DND-41 (cell line): Measurements from ENCODE around the gene TMEM38B.

Experiments
- ATAC-seq: fragments of 200-7000 bp; cut with Tn5 transposase; 3 replicates; pipeline ENCODE4 v1.9.1; 2021; ENCODE audit warnings: low read depth; ENCODE audit not compliant: insufficient read depth
- DNase-seq: peaks from one replicate; pipeline ENCODE4 v3.0.0-alpha.2; 2020
- H2AFZ ChIP-seq: 2 replicates; pipeline ENCODE4 v1.6.0; 2012; ENCODE audit warnings: low read depth, low read length
- H3K27ac ChIP-seq: 2 replicates; pipeline ENCODE4 v1.5.1; 2012; ENCODE audit warnings: low read length, inconsistent platforms
- H3K27me3 ChIP-seq: fragments of 200-600 bp; sonication (generic); 2 replicates; pipeline ENCODE4 v1.6.0; 2012; ENCODE audit warnings: low read length, mild to moderate bottlenecking, inconsistent platforms; ENCODE audit not compliant: insufficient read depth, poor library complexity
- H3K36me3 ChIP-seq: 2 replicates; pipeline ENCODE4 v1.5.1; 2012; ENCODE audit warnings: low read length, inconsistent platforms; ENCODE audit not compliant: insufficient read depth
- H3K4me1 ChIP-seq: 2 replicates; pipeline ENCODE4 v1.5.1; 2012; ENCODE audit warnings: mild to moderate bottlenecking, low read length; ENCODE audit not compliant: insufficient read depth
- H3K4me2 ChIP-seq: 2 replicates; pipeline ENCODE4 v1.6.0; 2012; ENCODE audit warnings: mild to moderate bottlenecking, moderate library complexity, low read length, inconsistent platforms; ENCODE audit not compliant: insufficient read depth
- H3K4me3 ChIP-seq, 2 experiments: fragments of 200-600 bp in 1 of 2; shearing (Covaris generic) in 1 of 2; 2 replicates each; pipeline ENCODE4 v1.5.1; 2012 to 2016; ENCODE audit warnings: inconsistent platforms in 2 of 2, low read length in 2 of 2, mild to moderate bottlenecking in 2 of 2, low read depth in 1 of 2, moderate library complexity in 1 of 2
- H3K79me2 ChIP-seq: 2 replicates; pipeline ENCODE4 v1.6.0; 2012; ENCODE audit warnings: low read length, inconsistent platforms; ENCODE audit not compliant: insufficient read depth
- H3K9ac ChIP-seq: 2 replicates; pipeline ENCODE4 v1.6.0; 2012; ENCODE audit warnings: low read depth, mild to moderate bottlenecking, inconsistent platforms, low read length, moderate library complexity
- H3K9me3 ChIP-seq: 2 replicates; pipeline ENCODE4 v1.5.1; 2012; ENCODE audit warnings: low read length, moderate library complexity, mild to moderate bottlenecking, inconsistent platforms; ENCODE audit not compliant: insufficient read depth, severe bottlenecking
- H4K20me1 ChIP-seq: 2 replicates; pipeline ENCODE4 v1.6.0; 2012; ENCODE audit warnings: low read length; ENCODE audit not compliant: insufficient read depth
- EZH2 ChIP-seq: IDR thresholded peaks from 3 replicates; pipeline ENCODE4 v1.6.1; 2012; ENCODE audit warnings: borderline replicate concordance, low read depth, mild to moderate bottlenecking, moderate library complexity, low read length, inconsistent platforms; ENCODE audit not compliant: severe bottlenecking
- TF ChIP-seq, protein P1 (sequence below): IDR thresholded peaks from 2 replicates; pipeline ENCODE4 v1.5.1; 2012; ENCODE audit warnings: borderline replicate concordance, low read length, moderate library complexity, mild to moderate bottlenecking; ENCODE audit not compliant: poor library complexity, severe bottlenecking; ENCODE audit errors: extremely low read depth

TMEM38B gene

DNA sequence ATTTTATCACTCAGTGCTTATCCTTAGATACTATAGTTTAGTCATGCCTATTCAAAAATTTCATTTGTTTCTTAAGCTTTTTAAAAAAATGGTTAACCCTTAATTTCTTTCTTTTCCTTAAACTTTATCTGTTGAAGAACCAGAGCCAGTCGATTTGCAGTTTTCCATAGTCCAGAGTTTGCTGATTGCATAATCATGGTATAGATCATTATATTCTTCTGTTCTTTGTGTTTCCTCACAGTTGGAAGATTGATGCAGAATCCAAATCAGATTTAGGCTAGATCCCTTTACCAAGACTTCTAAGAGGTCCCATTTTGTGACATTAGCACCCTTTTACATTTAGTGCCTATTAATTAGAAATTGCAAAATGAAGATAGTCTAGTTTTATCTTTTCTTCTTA lies 18.0 kb downstream of the TMEM38B start:
- Histone ChIP-seq H3K4me2 (no peak overlapping the region), H3K4me3 (no peak overlapping the region), H3K9ac (no peak overlapping the region), H4K20me1 (no peaks in the 10 kb centered on the region), H3K4me1 (no peaks in the 10 kb centered on the region), H3K27ac (no peak overlapping the region), H3K27me3 (no peaks in the 10 kb centered on the region), H3K9me3 (no peaks in the 10 kb centered on the region), H3K36me3 (peaks cover 9% of the 10 kb centered on the region; the same call in 1 of the 2 replicates), H3K79me2 (no peaks in the 10 kb centered on the region), H2AFZ (no peak overlapping the region)
- no peak for ATAC-seq
- TF ChIP-seq EZH2, result no peak
- TF ChIP-seq, protein P1, sequence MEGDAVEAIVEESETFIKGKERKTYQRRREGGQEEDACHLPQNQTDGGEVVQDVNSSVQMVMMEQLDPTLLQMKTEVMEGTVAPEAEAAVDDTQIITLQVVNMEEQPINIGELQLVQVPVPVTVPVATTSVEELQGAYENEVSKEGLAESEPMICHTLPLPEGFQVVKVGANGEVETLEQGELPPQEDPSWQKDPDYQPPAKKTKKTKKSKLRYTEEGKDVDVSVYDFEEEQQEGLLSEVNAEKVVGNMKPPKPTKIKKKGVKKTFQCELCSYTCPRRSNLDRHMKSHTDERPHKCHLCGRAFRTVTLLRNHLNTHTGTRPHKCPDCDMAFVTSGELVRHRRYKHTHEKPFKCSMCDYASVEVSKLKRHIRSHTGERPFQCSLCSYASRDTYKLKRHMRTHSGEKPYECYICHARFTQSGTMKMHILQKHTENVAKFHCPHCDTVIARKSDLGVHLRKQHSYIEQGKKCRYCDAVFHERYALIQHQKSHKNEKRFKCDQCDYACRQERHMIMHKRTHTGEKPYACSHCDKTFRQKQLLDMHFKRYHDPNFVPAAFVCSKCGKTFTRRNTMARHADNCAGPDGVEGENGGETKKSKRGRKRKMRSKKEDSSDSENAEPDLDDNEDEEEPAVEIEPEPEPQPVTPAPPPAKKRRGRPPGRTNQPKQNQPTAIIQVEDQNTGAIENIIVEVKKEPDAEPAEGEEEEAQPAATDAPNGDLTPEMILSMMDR, result no peak
- no peak for DNase-seq

GRCh38 chr9:105712773-105713172 lies 18.4 kb downstream of the TMEM38B start:
- H3K4me1 ChIP-seq, result no peaks in the 10 kb centered on the region
- peaks cover 9% of the 10 kb centered on the region; the same call in 1 of the 2 replicates for H3K36me3 ChIP-seq
- no peaks in the 10 kb centered on the region for H3K27me3 ChIP-seq
- no peak overlapping the region for H2AFZ ChIP-seq
- H3K27ac ChIP-seq, result no peak overlapping the region
- no peak overlapping the region for H3K4me3 ChIP-seq
- no peak overlapping the region for H3K9ac ChIP-seq
- H3K4me2 ChIP-seq, result no peak overlapping the region
- no peaks in the 10 kb centered on the region for H3K9me3 ChIP-seq
- H3K79me2 ChIP-seq, result no peaks in the 10 kb centered on the region
- DNase-seq (no peak), ATAC-seq (no peak)
- H4K20me1 ChIP-seq, result no peaks in the 10 kb centered on the region
- TF ChIP-seq, protein P1, result no peak
- no peak for TF ChIP-seq EZH2

DNA sequence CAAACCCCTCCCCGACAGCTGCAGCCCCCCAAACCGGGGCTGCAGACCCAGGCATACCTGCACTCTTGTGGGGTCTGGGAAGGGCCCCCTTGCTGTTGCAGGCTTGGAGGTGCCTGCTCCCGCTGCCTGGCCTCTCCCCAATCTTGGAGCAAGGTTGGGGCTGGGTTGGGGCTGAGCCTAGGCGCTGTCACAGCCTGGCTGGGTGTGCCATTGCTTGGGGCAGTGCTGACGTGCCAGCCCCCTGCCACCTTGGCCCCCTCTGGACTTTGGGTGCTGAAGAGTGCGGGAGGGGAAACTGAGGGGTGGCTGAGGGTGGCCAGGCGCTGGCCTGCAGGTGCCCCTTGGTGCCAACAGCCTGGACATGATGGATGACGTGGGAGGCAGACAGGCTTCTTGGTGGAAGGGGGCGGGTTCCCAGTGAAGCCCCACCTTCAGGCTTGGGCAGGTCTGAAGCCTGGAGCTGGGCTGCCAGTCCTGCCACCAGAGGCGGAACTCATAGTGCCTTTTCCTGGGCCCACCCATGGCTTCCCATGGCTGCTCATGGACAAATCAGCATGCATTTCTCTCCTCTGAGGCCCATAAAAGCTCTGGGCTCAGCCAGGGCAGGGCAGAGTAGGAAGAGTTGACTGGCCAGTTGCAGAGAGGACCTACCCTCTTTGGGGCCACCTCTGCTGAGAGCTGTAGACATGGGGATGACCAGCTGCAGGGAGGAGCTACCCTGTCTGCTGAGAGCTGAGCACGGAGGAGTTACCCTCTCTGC lies 19.1 kb downstream of the TMEM38B start:
- Histone ChIP-seq H3K9ac (no peak overlapping the region), H3K4me3 (no peak overlapping the region), H3K27me3 (no peaks in the 10 kb centered on the region), H2AFZ (no peak overlapping the region), H3K4me1 (no peaks in the 10 kb centered on the region), H4K20me1 (no peaks in the 10 kb centered on the region), H3K4me2 (no peak overlapping the region), H3K79me2 (no peaks in the 10 kb centered on the region), H3K27ac (no peak overlapping the region), H3K9me3 (no peaks in the 10 kb centered on the region), H3K36me3 (peaks cover 9% of the 10 kb centered on the region; the same call in 1 of the 2 replicates)
- TF ChIP-seq EZH2, result no peak
- TF ChIP-seq, protein P1, result no peak
- ATAC-seq (no peak), DNase-seq (no peak)

GRCh38 chr9:105714020-105714331 lies 19.6 kb downstream of the TMEM38B start:
- Histone ChIP-seq H3K9me3 (no peaks in the 10 kb centered on the region), H2AFZ (no peak overlapping the region), H3K79me2 (no peaks in the 10 kb centered on the region), H3K4me1 (no peaks in the 10 kb centered on the region), H3K27ac (no peak overlapping the region), H3K36me3 (peaks cover 9% of the 10 kb centered on the region; the same call in 1 of the 2 replicates), H3K9ac (no peak overlapping the region), H3K4me3 (no peak overlapping the region), H4K20me1 (no peaks in the 10 kb centered on the region), H3K27me3 (no peaks in the 10 kb centered on the region), H3K4me2 (no peak overlapping the region)
- ATAC-seq (no peak), DNase-seq (no peak)
- TF ChIP-seq EZH2, result no peak
- TF ChIP-seq, protein P1, result no peak
